ENCODE data around the gene IRF1.

IRF1 gene

DNA sequence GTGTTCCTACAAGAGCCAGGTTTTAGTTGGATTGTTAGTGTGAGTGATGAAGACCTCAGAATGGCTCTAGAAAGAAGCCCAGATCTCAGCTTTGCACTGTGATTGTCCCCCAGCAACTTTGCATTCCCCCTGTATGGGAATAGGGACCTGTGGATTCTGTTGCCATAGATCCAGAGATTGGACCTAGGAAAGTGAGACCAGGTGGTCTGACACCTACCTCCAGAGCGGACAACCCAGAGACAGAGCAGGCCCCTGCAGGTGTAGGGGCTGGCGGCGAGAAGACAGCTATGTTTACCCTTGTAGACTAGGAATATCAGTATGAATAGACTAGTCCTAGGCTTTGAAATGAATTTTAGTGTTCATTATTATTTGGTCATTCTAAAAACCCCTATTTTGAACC lies 53.6 kb downstream of the IRF1 start:
- no peak for DNase-seq

DNA sequence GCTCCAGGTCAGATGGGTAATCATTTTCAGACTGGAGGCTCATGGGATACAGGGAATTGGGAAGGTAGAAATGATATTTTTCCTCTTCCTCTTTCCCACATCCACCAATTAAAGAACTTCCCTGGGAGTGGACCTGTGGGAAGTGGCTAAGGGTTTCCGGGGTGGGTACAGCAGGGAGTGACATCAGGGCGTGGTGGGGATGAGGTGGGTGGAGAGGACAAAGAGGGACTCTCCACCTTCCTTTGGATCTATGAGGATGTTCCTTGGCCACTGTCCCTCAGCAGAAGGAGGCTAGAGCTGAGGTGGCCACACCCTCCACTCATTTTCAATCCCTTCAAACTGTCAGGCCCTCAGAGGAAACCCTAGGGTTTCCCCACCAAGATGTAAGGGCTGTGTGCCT lies 54.7 kb downstream of the IRF1 start:
- no peak for DNase-seq

DNA sequence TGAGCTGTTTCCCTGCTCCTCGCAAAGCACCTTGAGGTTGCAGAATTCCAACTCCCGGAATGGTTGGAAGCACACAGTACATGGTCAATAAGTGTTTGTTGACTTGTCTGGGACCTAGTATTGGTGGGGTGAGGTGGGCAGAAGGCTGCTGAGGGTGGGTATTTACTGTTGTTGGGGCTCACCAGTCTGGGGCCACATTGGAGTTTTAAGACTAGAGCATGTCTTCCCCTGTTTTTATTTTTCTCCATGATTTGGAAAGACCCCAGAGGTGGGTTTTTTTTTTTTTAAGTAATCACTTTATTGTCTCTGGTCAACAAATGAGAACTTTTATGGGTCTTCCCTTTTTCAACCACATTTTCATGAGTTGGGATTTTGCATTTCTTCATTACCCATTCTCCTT lies 55.1 kb downstream of the IRF1 start:
- DNase-seq, result no peak

DNA sequence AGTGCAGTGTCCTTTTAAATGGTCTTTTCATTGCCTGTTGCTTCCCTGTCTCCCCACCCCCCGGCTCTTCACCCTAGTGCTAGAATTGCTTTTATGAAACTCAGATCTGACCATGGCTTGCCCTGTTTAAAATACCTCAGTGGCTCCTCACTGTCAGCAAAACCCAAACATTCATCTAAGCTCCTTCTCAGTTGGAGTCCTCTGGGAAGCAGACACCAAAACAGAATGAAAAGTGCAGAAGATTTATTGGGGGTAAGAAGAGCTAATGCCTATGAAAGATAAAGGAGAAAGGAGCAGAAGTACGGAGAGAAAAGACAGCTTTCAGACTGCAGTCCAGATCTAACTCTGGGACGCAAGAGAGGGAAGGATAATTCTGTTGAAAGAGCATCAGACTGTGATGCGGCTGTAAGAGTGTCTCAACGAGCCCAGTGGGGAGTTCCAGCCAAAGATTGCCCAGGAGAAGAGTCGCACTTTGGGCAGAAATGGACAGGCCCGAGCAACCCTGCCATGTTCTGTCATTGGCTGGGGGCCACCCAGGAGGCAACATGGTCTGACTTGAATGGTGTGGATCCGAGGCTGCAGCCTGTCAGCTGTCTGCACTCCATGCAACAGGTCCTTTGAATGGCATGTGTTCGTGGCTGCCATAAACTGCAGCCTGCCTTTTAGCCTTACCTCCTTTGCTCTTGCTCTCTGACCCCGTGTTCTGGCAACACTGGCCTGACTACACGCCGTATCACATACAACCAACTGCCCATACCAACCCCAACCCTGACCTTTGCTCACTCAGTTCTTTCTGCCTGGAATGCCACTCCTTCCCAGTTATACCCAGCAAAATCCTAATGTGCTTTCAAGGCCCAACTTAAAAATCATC lies 55.9 kb downstream of the IRF1 start:
- DNase-seq, result no peak

DNA sequence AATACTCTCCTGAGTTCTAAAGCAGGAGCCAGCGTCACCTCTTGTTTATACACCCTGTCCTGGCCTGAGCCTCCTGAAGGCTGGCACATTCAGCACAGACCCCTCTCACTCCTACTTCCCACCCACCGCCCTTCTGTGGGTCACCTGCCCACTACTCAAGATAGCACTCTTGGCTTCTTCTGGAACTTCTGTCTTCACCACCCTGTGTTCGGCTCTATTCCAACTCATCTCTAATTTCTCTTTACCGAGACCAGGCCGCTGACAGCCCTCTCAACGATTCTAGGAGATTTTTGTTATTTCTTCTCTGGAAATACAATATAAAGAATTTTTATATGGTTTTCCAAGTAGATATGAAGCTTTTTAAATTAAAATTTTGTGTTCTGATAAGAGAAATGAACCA lies 57.4 kb downstream of the IRF1 start:
- no peak for DNase-seq

DNA sequence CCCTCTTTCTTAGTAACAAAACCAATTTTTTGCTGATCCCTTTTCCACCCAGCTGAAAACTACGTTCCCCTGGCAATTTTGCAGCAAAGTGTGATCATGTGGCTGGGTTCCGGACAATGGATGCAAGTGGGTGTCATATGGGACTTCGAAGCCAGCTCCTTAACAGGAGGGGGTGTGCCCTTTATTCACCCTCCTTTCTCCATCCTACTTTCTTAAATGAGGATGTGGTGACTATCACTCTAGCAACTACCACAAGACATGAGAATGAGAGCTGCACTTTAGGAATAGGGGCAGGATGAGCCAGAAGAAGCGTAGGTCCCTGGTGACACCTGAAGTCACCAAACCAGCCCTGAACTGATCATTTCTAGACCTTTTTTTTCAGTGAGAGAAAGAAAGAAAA lies 58.9 kb downstream of the IRF1 start:
- no peak for DNase-seq
